ENCODE measurements around the gene ITPR1. TPM values are rescaled to one million over a fixed set of nuclear protein-coding genes. Genes with fewer than 3 reads are reported as not detected.

The ITPR1 gene
- total RNA-seq, 2 donors from 2014 or later, result 5.9 TPM

DNA sequence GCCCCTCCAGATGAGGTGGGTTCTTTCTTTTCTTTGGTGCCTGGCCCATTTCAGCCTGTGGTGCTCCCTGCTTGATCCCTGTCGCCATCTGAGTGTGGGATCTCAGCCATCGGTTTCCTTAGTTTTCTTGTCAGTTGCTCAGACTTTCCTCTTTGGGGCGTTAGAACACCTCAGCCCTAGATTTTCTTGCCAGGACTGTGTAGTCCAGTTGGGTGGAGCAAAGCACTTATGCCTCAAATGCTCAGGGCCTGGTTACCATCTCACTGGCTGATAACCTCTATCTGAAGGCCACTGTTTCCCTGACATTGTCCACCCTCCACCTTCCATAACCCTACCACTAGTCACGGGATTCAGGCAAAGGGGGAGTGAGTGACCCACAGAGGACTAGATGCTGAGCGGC lies 277.4 kb downstream of the ITPR1 start:
- H3K4me1 ChIP-seq (ENCODE audit: control insufficient read depth, insufficient read depth, low read length), result no peaks in the 10 kb centered on the region
- H3K36me3 ChIP-seq (ENCODE audit: control insufficient read depth, insufficient read depth, low read length), result no peaks in the 10 kb centered on the region
- TF ChIP-seq, protein P1, sequence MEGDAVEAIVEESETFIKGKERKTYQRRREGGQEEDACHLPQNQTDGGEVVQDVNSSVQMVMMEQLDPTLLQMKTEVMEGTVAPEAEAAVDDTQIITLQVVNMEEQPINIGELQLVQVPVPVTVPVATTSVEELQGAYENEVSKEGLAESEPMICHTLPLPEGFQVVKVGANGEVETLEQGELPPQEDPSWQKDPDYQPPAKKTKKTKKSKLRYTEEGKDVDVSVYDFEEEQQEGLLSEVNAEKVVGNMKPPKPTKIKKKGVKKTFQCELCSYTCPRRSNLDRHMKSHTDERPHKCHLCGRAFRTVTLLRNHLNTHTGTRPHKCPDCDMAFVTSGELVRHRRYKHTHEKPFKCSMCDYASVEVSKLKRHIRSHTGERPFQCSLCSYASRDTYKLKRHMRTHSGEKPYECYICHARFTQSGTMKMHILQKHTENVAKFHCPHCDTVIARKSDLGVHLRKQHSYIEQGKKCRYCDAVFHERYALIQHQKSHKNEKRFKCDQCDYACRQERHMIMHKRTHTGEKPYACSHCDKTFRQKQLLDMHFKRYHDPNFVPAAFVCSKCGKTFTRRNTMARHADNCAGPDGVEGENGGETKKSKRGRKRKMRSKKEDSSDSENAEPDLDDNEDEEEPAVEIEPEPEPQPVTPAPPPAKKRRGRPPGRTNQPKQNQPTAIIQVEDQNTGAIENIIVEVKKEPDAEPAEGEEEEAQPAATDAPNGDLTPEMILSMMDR (conservative IDR thresholded peaks at IDR 0.05), result no peak
- no peak overlapping the region for H3K4me3 ChIP-seq (ENCODE audit: low read length)
- peaks cover 18% of the 10 kb centered on the region for H3K9me3 Mint-ChIP-seq
- H3K4me1 Mint-ChIP-seq, result no peaks in the 10 kb centered on the region
- WGBS, 2 experiments (ENCODE audit: insufficient coverage in 1 of 2, insufficient read length in 1 of 2), result 91 to 96% methylated on average over 3 to 5 of the region's 5 CpGs
- no peak overlapping the region for H3K9ac ChIP-seq (ENCODE audit: extremely low read depth, low read length, poor library complexity, severe bottlenecking)
- H3K27ac Mint-ChIP-seq, result no peak overlapping the region
- no peak overlapping the region for H3K4me3 Mint-ChIP-seq
- no peaks in the 10 kb centered on the region for H3K27me3 ChIP-seq (ENCODE audit: control insufficient read depth, insufficient read depth, low read length, poor library complexity, severe bottlenecking)
- no peak for DNase-seq
- H3K27ac ChIP-seq (ENCODE audit: low read depth, low read length), result no peak overlapping the region
- peaks cover 10% of the 10 kb centered on the region for H3K9me3 ChIP-seq (ENCODE audit: control insufficient read depth, low read length)
- H3K36me3 Mint-ChIP-seq (ENCODE audit: low read depth), result no peaks in the 10 kb centered on the region
- no peaks in the 10 kb centered on the region for H3K27me3 Mint-ChIP-seq (ENCODE audit: insufficient read depth)

DNA sequence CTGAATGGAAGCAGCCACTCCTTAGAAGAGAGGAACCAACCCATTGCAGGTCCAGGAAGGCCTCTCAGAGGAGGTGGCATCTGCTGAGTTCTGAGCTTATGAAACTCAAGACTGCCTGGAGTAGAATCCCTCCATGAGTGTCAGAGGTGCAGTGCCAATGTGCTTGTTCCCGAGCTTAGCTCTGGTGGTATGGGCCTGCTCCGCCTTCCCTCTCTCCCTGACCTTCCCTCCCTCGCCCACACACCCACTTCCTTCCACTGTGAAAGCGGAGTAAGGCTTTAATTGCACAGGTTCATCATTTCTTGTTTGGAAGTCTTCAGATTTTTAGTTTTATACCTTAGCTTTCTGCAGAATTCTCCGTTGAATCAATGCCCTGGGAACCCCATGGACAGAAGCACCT lies 278.1 kb downstream of the ITPR1 start:
- Mint-ChIP-seq H3K36me3 (ENCODE audit: low read depth) (no peaks in the 10 kb centered on the region), H3K27me3 (ENCODE audit: insufficient read depth) (no peaks in the 10 kb centered on the region), H3K4me3 (no peak overlapping the region), H3K4me1 (no peaks in the 10 kb centered on the region), H3K9me3 (peaks cover 12% of the 10 kb centered on the region), H3K27ac (no peak overlapping the region)
- H3K9ac ChIP-seq (ENCODE audit: extremely low read depth, low read length, poor library complexity, severe bottlenecking), result no peak overlapping the region
- peaks cover 6% of the 10 kb centered on the region for H3K9me3 ChIP-seq (ENCODE audit: control insufficient read depth, low read length)
- 82 to 87% methylated on average over 5 of the region's 5 CpGs for WGBS, 2 experiments (ENCODE audit: insufficient coverage in 1 of 2, insufficient read length in 1 of 2)
- H3K4me1 ChIP-seq (ENCODE audit: control insufficient read depth, insufficient read depth, low read length), result no peaks in the 10 kb centered on the region
- no peaks in the 10 kb centered on the region for H3K36me3 ChIP-seq (ENCODE audit: control insufficient read depth, insufficient read depth, low read length)
- no peak overlapping the region for H3K27ac ChIP-seq (ENCODE audit: low read depth, low read length)
- H3K27me3 ChIP-seq (ENCODE audit: control insufficient read depth, insufficient read depth, low read length, poor library complexity, severe bottlenecking), result no peaks in the 10 kb centered on the region
- TF ChIP-seq, protein P1 (conservative IDR thresholded peaks at IDR 0.05), result no peak
- no peak for DNase-seq
- no peak overlapping the region for H3K4me3 ChIP-seq (ENCODE audit: low read length)

DNA sequence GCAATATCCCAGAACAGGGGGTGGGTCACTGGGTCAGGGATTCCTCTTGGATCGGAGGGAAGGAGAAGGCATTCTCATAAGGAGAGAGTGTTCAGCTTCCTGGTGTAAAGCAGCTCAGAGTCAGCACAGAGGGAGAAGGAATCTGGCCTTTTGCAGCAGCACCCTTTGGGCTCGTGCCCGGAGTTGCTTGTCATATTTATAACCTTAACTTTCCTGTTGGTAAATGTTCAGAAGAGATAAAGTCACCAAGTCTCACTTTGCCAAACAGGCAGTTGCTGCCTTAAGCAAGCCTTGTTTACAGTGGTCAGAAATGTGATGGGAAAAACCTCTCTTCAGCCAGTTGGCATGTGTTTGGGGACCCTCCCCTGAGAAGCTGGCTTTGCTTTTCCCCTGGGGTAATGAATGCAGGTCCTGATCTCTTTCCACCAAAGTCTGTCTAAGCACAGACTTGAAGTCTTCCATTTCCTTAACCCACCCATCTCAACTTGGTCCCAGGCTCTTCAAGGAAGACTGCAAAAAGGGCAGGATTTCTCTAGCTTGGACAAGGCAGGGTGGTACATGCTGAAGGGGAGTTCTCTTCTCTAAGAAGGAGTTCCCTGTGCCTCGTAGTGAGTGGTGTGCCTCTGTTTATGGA lies 279.1 kb downstream of the ITPR1 start:
- H3K27me3 ChIP-seq (ENCODE audit: control insufficient read depth, insufficient read depth, low read length, poor library complexity, severe bottlenecking), result no peaks in the 10 kb centered on the region
- no peaks in the 10 kb centered on the region for H3K9me3 ChIP-seq (ENCODE audit: control insufficient read depth, low read length)
- DNase-seq, result no peak
- no peak overlapping the region for H3K27ac ChIP-seq (ENCODE audit: low read depth, low read length)
- no peaks in the 10 kb centered on the region for H3K4me1 ChIP-seq (ENCODE audit: control insufficient read depth, insufficient read depth, low read length)
- H3K9me3 Mint-ChIP-seq, result peaks cover 4% of the 10 kb centered on the region
- WGBS, 2 experiments (ENCODE audit: insufficient coverage in 1 of 2, insufficient read length in 1 of 2), result 86 to 87% methylated on average over 1 to 4 of the region's 4 CpGs
- no peaks in the 10 kb centered on the region for H3K36me3 ChIP-seq (ENCODE audit: control insufficient read depth, insufficient read depth, low read length)
- no peak overlapping the region for H3K4me3 ChIP-seq (ENCODE audit: low read length)
- H3K4me1 Mint-ChIP-seq, result no peaks in the 10 kb centered on the region
- H3K27me3 Mint-ChIP-seq (ENCODE audit: insufficient read depth), result no peaks in the 10 kb centered on the region
- no peak overlapping the region for H3K9ac ChIP-seq (ENCODE audit: extremely low read depth, low read length, poor library complexity, severe bottlenecking)
- no peak overlapping the region for H3K4me3 Mint-ChIP-seq
- H3K27ac Mint-ChIP-seq, result peak overlapping the region; percentile 13
- TF ChIP-seq, protein P1 (conservative IDR thresholded peaks at IDR 0.05), result no peak
- no peaks in the 10 kb centered on the region for H3K36me3 Mint-ChIP-seq (ENCODE audit: low read depth)
